ENCODE data around the gene CDCA4.
"Not testable (repeated sequence)": the region's sequence is repeated elsewhere in the genome, so short reads cannot be mapped to it uniquely, and the experiment has no call there.

Gene CDCA4

DNA sequence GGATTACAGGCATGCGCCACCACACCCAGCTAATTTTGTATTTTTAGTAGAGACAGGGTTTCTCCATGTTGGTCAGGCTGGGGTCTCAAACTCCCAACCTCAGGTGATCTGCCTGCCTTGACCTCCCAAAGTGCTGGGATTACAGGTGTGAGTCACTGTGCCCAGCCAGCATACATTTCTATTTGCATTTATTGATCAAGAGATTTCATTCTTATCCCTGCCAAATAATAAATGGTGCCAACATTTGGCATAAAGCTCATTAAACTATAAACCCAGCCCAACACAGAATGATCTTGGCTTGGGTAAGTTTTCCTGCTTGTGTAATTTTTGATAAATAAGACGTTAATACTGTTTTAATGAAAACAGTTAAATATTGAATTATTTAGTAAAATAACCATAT, 14.7 kb upstream of the CDCA4 start:
- in situ Hi-C loops (cut with MboI; ENCODE audit: low sequenced_read_pairs): not testable (repeated sequence)

DNA sequence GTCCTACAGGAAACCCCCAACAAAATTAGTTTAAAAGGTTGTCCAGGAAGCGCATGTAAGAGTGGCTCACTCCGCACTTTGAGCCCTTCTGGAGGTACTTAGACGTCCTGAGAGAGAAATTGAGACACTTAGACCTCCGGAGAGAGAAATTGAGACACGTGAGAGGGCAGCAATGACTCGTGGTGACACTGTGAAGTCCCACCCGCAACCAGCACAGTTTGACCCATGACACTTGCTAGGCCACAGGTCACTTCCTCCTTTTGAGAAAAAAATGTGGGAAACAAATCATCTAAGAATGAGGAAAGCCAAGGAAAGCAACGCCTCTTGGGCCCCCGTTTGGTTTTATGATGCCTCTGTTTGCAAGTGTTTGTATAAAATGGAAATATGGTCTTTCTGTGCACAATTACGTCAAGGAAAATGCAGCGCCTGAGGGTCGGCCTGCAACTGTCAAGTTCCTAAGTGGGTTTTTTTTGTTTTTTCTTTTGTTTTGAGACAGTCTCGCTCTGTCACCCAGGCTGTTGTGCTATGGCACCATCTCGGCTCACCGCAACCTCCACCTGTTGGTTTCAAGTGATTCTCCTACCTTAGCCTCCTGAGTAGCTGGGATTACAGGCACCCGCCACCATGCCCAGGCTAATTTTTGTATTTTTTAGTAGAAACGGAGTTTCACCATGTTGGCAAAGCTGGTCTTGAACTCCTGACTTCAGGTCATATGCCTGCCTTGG, 13.6 kb upstream of the CDCA4 start:
- in situ Hi-C loops (cut with MboI; ENCODE audit: low sequenced_read_pairs): no loop called here

GRCh38 chr14:105033412-105033900, 12.6 kb upstream of the CDCA4 start:
- in situ Hi-C loops (cut with MboI; ENCODE audit: low sequenced_read_pairs): not testable (repeated sequence)

GRCh38 chr14:105032451-105032901, 11.6 kb upstream of the CDCA4 start:
- in situ Hi-C loops (cut with MboI; ENCODE audit: low sequenced_read_pairs): not testable (repeated sequence)

DNA sequence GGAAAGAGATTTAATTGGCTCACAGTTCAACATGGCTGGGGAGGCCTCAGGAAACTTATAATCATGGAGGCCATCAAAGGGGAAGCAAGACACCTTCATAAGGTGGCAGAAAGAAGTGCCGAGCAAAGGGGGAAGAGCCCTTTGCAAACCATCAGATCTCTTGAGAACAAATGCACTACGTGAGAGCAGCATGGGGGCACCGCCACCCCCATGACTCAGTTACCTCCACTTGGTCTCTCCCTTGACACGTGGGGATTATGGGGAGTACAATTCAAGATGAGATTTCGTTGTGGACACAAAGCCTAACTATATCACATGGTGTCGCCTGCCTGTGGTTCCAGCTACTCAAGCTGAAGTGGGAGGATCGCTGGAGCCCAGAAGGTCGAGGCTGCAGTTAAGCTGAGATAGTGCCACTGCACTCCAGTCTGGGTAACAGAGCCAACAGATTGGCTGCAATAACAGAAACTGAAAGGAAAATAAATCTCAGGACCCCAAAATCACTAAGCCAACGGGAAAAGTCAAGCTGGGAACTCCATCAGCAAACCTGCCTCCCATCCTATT, 10.0 kb upstream of the CDCA4 start:
- in situ Hi-C loops (cut with MboI; ENCODE audit: low sequenced_read_pairs): no loop called here

GRCh38 chr14:105030194-105030593, 9.3 kb upstream of the CDCA4 start:
- in situ Hi-C loops (cut with MboI; ENCODE audit: low sequenced_read_pairs): no loop called here

GRCh38 chr14:105029402-105029801, 8.5 kb upstream of the CDCA4 start:
- in situ Hi-C loops (cut with MboI; ENCODE audit: low sequenced_read_pairs): no loop called here

DNA sequence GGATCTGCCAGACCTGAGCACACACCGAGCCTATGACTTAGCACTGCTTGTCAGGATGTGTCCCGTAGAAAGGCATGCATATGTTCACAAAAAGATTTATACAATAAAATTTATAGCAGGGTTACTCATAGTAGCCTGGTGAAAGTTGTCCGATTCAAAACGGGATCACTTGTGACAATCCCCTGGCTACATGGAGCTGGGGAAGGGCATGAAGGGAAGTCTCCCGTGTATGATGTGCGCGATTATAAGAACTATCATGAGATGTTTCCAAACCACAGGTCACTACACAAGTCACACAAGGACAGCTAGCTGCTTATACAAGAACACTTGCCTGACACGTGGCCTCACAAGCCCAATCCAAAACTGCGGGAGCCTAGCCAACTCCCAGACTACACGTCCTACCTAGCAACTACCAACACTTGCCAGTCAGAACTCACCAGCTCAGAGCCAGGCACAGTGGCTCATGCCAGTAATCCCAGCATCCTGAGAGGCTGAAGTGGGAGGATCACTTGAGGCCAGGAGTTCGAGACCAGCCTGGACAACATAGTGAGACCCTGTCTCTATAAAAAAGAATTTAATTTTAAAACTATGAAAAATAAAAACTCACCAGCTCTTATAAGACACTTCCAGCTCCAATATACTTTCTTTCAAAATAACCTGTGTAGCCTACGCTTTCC, 7.5 kb upstream of the CDCA4 start:
- in situ Hi-C loops (cut with MboI; ENCODE audit: low sequenced_read_pairs): no loop called here

DNA sequence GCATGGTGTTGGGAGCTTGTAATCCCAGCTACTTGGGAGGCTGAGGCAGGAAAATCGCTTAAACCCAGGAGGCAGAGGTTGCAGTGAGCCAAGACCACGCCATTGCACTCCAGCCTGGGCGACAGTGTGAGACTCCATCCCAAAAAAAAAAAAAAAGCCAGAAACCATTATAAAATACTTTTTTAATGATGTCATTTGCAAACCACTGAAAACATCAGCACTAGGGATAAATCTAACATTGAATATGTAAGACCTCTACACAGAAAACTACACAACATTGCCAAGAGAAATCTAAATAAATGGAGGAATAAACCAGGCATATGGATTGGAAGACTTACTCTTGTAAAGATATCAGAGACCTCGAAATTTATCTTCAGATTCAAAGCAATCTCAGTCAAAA, 6.8 kb upstream of the CDCA4 start:
- in situ Hi-C loops (cut with MboI; ENCODE audit: low sequenced_read_pairs): not testable (repeated sequence)

GRCh38 chr14:105026802-105027563, 6.1 kb upstream of the CDCA4 start:
- in situ Hi-C loops (cut with MboI; ENCODE audit: low sequenced_read_pairs): no loop called here

- in situ Hi-C loops (cut with MboI; ENCODE audit: low sequenced_read_pairs): no loop called here
Observed at GRCh38 chr14:105026033-105026785, 5.3 kb upstream of the CDCA4 start.

DNA sequence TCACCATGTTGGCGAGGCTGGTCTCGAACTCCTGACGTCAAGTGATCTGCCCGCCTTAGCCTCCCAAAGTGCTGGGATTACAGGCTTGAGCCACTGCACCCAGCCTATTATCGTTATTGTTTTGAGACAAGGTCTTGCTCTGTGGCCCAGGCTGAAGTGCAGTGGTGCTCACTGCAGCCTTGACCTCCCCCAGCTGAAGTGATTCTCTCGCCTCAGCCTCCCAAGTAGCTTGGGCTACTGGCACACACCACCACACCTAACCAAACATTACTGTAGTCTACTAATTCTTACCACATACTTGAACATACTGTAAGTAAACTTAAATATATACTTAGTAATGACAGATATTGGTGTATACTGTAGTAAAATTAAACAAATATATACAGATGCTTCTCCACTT, 4.5 kb upstream of the CDCA4 start:
- in situ Hi-C loops (cut with MboI; ENCODE audit: low sequenced_read_pairs): no loop called here

- in situ Hi-C loops (cut with MboI; ENCODE audit: low sequenced_read_pairs): no loop called here
Observed at GRCh38 chr14:105023791-105024480, 3.1 kb upstream of the CDCA4 start.

DNA sequence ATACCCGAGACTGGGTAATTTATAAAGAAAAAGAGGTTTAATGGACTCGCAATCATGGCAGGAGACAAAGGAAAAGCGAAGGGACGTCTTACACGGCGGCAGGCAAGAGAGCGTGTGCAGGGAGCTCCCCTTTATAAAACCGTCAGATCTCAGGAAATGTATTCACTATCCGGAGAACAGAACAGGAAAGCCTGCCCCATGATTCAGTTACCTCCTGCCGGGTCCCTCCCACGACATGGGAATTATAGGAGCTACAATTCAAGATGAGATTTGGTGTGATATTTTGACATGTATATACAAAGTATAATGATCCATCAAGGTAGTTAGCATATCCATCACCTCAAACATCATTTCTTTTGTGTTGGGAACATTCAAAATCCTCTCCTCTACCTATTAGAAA, 2.3 kb upstream of the CDCA4 start:
- in situ Hi-C loops (cut with MboI; ENCODE audit: low sequenced_read_pairs): no loop called here

DNA sequence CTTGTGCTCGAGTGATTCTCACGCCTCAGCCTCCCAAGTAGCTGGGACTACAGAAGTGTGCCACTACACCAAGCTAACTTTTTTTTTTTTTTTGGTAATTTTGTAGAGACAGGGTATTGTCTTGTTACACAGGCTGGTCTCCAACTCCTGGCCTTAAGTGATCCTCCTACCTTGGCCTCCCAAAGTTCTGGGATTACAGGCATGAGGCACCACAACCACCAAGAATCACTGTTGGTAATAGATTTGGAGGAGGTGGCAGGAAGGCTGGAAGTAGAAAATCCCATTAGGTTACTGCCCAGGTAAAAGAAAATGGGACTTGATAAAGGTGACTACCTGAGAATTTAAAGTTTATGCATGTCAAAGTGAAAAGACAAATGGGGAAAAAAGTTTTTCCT, 1.4 kb upstream of the CDCA4 start:
- in situ Hi-C loops (cut with MboI; ENCODE audit: low sequenced_read_pairs): no loop called here

GRCh38 chr14:105021656-105022275, 883 bp upstream of the CDCA4 start:
- in situ Hi-C loops (cut with MboI; ENCODE audit: low sequenced_read_pairs): no loop called here

- in situ Hi-C loops (cut with MboI; ENCODE audit: low sequenced_read_pairs): no loop called here
Observed at GRCh38 chr14:105019861-105020814, 745 bp downstream of the CDCA4 start.

GRCh38 chr14:105018414-105018813, 2.5 kb downstream of the CDCA4 start:
- in situ Hi-C loops (cut with MboI; ENCODE audit: low sequenced_read_pairs): no loop called here

Measured in HL-60/S4 treated with retinoic acid at 250 ng/mL for 4 days and 3 days (cell line).